GM23338 (cell line): Measurements from ENCODE around the gene USP10.

Experiments
- CTCF ChIP-seq, 2 experiments: fragments of 200-600 bp in 1 of 2; sonication (generic) in 1 of 2; conservative IDR thresholded peaks; 2 replicates each; pipeline versions ENCODE4 v1.5.1 to v1.6.1; 2016 to 2017; ENCODE audit warnings: antibody characterized with exemption in 2 of 2, low read depth in 2 of 2, mild to moderate bottlenecking in 2 of 2, moderate library complexity in 1 of 2
- ETS1 ChIP-seq: IDR thresholded peaks from 2 replicates; pipeline ENCODE4 v1.6.1; 2016; ENCODE audit warnings: antibody characterized with exemption
- EZH2 ChIP-seq: fragments of 200-600 bp; sonication (generic); IDR thresholded peaks from one replicate; pipeline ENCODE4 v1.8.0; 2017; ENCODE audit warnings: antibody characterized with exemption, mild to moderate bottlenecking, low read depth; ENCODE audit not compliant: unreplicated experiment
- EZH2phosphoT487 ChIP-seq: fragments of 200-600 bp; sonication (generic); IDR thresholded peaks from one replicate; pipeline ENCODE4 v1.8.1; 2018; ENCODE audit warnings: antibody characterized with exemption; ENCODE audit not compliant: unreplicated experiment
- JUNB ChIP-seq: IDR thresholded peaks from one replicate; pipeline ENCODE4 v1.6.1; 2016; ENCODE audit warnings: antibody characterized with exemption; ENCODE audit not compliant: unreplicated experiment
- NANOG ChIP-seq: IDR thresholded peaks from 2 replicates; pipeline ENCODE4 v1.6.1; 2016; ENCODE audit warnings: antibody characterized with exemption, borderline replicate concordance
- POLR2AphosphoS5 ChIP-seq: IDR thresholded peaks from 2 replicates; pipeline ENCODE4 v1.6.1; 2016; ENCODE audit warnings: antibody characterized with exemption, low read depth
- REST ChIP-seq: IDR thresholded peaks from one replicate; pipeline ENCODE4 v1.6.1; 2018; ENCODE audit warnings: antibody characterized with exemption; ENCODE audit not compliant: unreplicated experiment

GRCh38 chr16:84817613-84818012 lies 117.8 kb downstream of the USP10 start:
- no peak for TF ChIP-seq CTCF (conservative IDR thresholded peaks at IDR 0.05; ENCODE audit: low read depth in 2 of 2)
- no peak for TF ChIP-seq REST
- no peak for TF ChIP-seq NANOG
- no peak for TF ChIP-seq EZH2
- TF ChIP-seq ETS1, result no peak
- no peak for TF ChIP-seq EZH2phosphoT487
- no peak for TF ChIP-seq POLR2AphosphoS5
- no peak for TF ChIP-seq JUNB
